HG02623 (cell line): ENCODE data around the gene AVPR2.

ENCODE experiments used
- ATAC-seq: cut with Tn5 transposase; IDR thresholded peaks from one replicate; pipeline ENCODE4 v1.9.1; 2021; ENCODE audit warnings: moderate library complexity; ENCODE audit not compliant: unreplicated experiment

The AVPR2 gene

GRCh38 chrX:153910446-153910845 is 6.0 kb downstream of the AVPR2 start:
- no peak for ATAC-seq

GRCh38 chrX:153911798-153912197 is 7.3 kb downstream of the AVPR2 start:
- ATAC-seq = no peak

- no peak for ATAC-seq
These were observed 8.7 kb downstream of the AVPR2 start for GRCh38 chrX:153913211-153913610.

- no peak for ATAC-seq
These were observed 9.2 kb downstream of the AVPR2 start for GRCh38 chrX:153913701-153914100.

- no peak for ATAC-seq
These were observed 13.4 kb downstream of the AVPR2 start for GRCh38 chrX:153917869-153918268.

GRCh38 chrX:153919281-153919680 is 14.8 kb downstream of the AVPR2 start:
- ATAC-seq = no peak

- ATAC-seq = no peak
These were observed 16.1 kb downstream of the AVPR2 start for GRCh38 chrX:153920546-153920945.

GRCh38 chrX:153921070-153921469 is 16.6 kb downstream of the AVPR2 start:
- no peak for ATAC-seq

- no peak for ATAC-seq
These were observed 17.3 kb downstream of the AVPR2 start for GRCh38 chrX:153921511-153922446.

GRCh38 chrX:153922932-153923857 is 18.7 kb downstream of the AVPR2 start:
- ATAC-seq = no peak

- ATAC-seq = no peak
These were observed 19.8 kb downstream of the AVPR2 start for GRCh38 chrX:153924149-153924861.

GRCh38 chrX:153925387-153925738 is 20.9 kb downstream of the AVPR2 start:
- ATAC-seq = no peak

- no peak for ATAC-seq
These were observed 21.5 kb downstream of the AVPR2 start, which contains the start of gene ARHGAP4 for GRCh38 chrX:153925739-153926551. TSS of gene ARHGAP4 (minus strand) at chrX:153926264. CDS start at chrX:153926202, 62 bp downstream.

GRCh38 chrX:153926552-153926857 is 22.0 kb downstream of the AVPR2 start:
- no peak for ATAC-seq

GRCh38 chrX:153926858-153927671 is 22.6 kb downstream of the AVPR2 start:
- ATAC-seq = peak; percentile 28

GRCh38 chrX:153927672-153927921 is 23.1 kb downstream of the AVPR2 start:
- no peak for ATAC-seq

- ATAC-seq = peak; percentile 72
These were observed 23.7 kb downstream of the AVPR2 start for GRCh38 chrX:153927922-153928760.

GRCh38 chrX:153928846-153929245 is 24.4 kb downstream of the AVPR2 start:
- no peak for ATAC-seq

- ATAC-seq = no peak
These were observed 25.1 kb downstream of the AVPR2 start for GRCh38 chrX:153929576-153929975.
